HG03432 (cell line): ENCODE results near the gene ZFHX3.

Experiments used
- ATAC-seq: cut with Tn5 transposase; IDR thresholded peaks from one replicate; pipeline ENCODE4 v1.9.1; 2021; ENCODE audit warnings: mild to moderate bottlenecking, moderate library complexity; ENCODE audit not compliant: unreplicated experiment

ZFHX3 gene

GRCh38 chr16:72811188-72811720 is 236.7 kb downstream of the ZFHX3 start:
- ATAC-seq, result no peak

- no peak for ATAC-seq
These were observed 237.4 kb downstream of the ZFHX3 start for GRCh38 chr16:72810480-72810879.

- ATAC-seq, result no peak
These were observed 238.5 kb downstream of the ZFHX3 start for GRCh38 chr16:72809446-72809845.

- ATAC-seq, result no peak
These were observed 239.2 kb downstream of the ZFHX3 start for GRCh38 chr16:72808754-72809153.

- no peak for ATAC-seq
These were observed 240.7 kb downstream of the ZFHX3 start for GRCh38 chr16:72807245-72807644.

GRCh38 chr16:72805486-72805885 is 242.4 kb downstream of the ZFHX3 start:
- no peak for ATAC-seq

GRCh38 chr16:72800524-72801161 is 247.3 kb downstream of the ZFHX3 start:
- ATAC-seq, result no peak

GRCh38 chr16:72798264-72798663 is 249.7 kb downstream of the ZFHX3 start:
- no peak for ATAC-seq

GRCh38 chr16:72797621-72798020 is 250.3 kb downstream of the ZFHX3 start:
- no peak for ATAC-seq

GRCh38 chr16:72796222-72796621 is 251.7 kb downstream of the ZFHX3 start:
- ATAC-seq, result no peak

GRCh38 chr16:72794986-72795385 is 252.9 kb downstream of the ZFHX3 start:
- ATAC-seq, result no peak

GRCh38 chr16:72794319-72794718 is 253.6 kb downstream of the ZFHX3 start:
- no peak for ATAC-seq

- no peak for ATAC-seq
These were observed 254.2 kb downstream of the ZFHX3 start for GRCh38 chr16:72793716-72794115.

GRCh38 chr16:72793017-72793416 is 254.9 kb downstream of the ZFHX3 start:
- ATAC-seq, result no peak

- ATAC-seq, result no peak
These were observed 256.1 kb downstream of the ZFHX3 start for GRCh38 chr16:72791786-72792185.

- ATAC-seq, result no peak
These were observed 258.0 kb downstream of the ZFHX3 start for GRCh38 chr16:72789921-72790320.

GRCh38 chr16:72789465-72789864 is 258.5 kb downstream of the ZFHX3 start:
- ATAC-seq, result no peak

- no peak for ATAC-seq
These were observed 259.6 kb downstream of the ZFHX3 start for GRCh38 chr16:72788269-72788809.

- ATAC-seq, result peak; percentile 88
These were observed 260.2 kb downstream of the ZFHX3 start for GRCh38 chr16:72787514-72788268.

- no peak for ATAC-seq
These were observed 260.8 kb downstream of the ZFHX3 start for GRCh38 chr16:72787130-72787513.

GRCh38 chr16:72786606-72787005 is 261.3 kb downstream of the ZFHX3 start:
- ATAC-seq, result no peak

GRCh38 chr16:72785886-72786285 is 262.0 kb downstream of the ZFHX3 start:
- no peak for ATAC-seq
